ENCODE measurements around the gene MAP6D1.

- TF ChIP-seq CTCF (IDR thresholded peaks at IDR 0.05) (no peak), POLR2A (IDR thresholded peaks at IDR 0.05) (no peak)
Observed at GRCh38 chr3:183796372-183796771, 29.0 kb downstream of the MAP6D1 start.

Data from adrenal gland (tissue), 5 donors.